Activated T-cell treated with anti-CD3 and anti-CD28 coated beads, Interleukin-2, amount 50 U/mL, for 72 hours (primary cell): ENCODE measurements around the gene GHRL. TPM values are rescaled to one million over a fixed set of nuclear protein-coding genes. Genes with fewer than 3 reads are reported as not detected.

Experiments
- ATAC-seq, 2 donors: fragments of 150-1000 bp; cut with Tn5 transposase; replicated peaks in 1 of 2; 2 replicates each; pipeline ENCODE4 v1.10.0; 2021; ENCODE audit warnings: moderate library complexity in 2 of 2, mild to moderate bottlenecking in 1 of 2
- DNase-seq, 2 donors: peaks; one replicate each; pipeline ENCODE4 v3.0.0; 2021 to 2022; ENCODE audit warnings: mixed read lengths in 1 of 2
- H3K27ac Mint-ChIP-seq: one replicate; pipeline ENCODE4 v1.8.0; 2022; ENCODE audit warnings: mild to moderate bottlenecking, moderate library complexity, mixed read lengths
- H3K27me3 Mint-ChIP-seq: one replicate; pipeline ENCODE4 v1.8.0; 2022; ENCODE audit warnings: low read depth, mixed read lengths
- H3K36me3 Mint-ChIP-seq, 2 donors: one replicate each; pipeline ENCODE4 v1.8.0; 2022; ENCODE audit warnings: mixed read lengths in 2 of 2, mild to moderate bottlenecking in 1 of 2; ENCODE audit not compliant: insufficient read depth in 2 of 2
- H3K4me1 Mint-ChIP-seq: one replicate; pipeline ENCODE4 v1.8.0; 2022; ENCODE audit warnings: low read depth, mixed read lengths
- H3K4me3 Mint-ChIP-seq, 2 donors: one replicate each; pipeline ENCODE4 v1.8.0; 2022; ENCODE audit warnings: mild to moderate bottlenecking in 2 of 2, mixed read lengths in 2 of 2, moderate library complexity in 2 of 2
- H3K9me3 Mint-ChIP-seq, 2 donors: one replicate each; pipeline ENCODE4 v1.8.0; 2022; ENCODE audit warnings: mixed read lengths in 2 of 2
- total RNA-seq, 2 donors: library from RNA; stranded (reverse); gene quantifications; one replicate each; pipeline ENCODE4 v1.2.3, GENCODE V29; 2022

Gene GHRL
- total RNA-seq, 2 donors from 2014 or later: 0.43 to 1.3 TPM

DNA sequence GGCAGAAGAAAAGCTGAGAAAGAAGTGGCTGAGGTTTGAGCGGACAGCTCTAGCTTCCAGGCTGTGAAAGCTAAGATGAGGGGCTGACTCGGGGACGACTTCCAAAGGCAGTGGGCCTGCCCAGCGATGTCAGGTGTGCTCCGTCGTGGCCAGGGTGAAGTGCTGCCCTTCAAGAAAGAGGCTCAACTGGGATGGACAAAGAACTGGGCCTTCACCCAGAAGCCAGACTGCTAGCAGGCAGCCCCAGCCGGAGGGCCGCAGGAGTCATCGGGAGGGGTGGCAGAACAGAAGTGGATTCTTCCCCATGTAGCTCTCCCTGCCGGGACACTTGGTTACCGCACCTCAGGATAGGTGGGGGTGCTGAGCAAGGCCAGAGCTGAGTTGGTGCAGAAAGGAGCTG, 41.3 kb upstream of the GHRL start:
- H3K9me3 Mint-ChIP-seq: no peaks in the 10 kb centered on the region
- no peaks in the 10 kb centered on the region for H3K36me3 Mint-ChIP-seq
- ATAC-seq (no peak), DNase-seq (no peak)
- H3K27ac Mint-ChIP-seq: no peak overlapping the region
- H3K27me3 Mint-ChIP-seq: peaks cover 20% of the 10 kb centered on the region
- no peak overlapping the region for H3K4me3 Mint-ChIP-seq
- no peaks in the 10 kb centered on the region for H3K4me1 Mint-ChIP-seq

DNA sequence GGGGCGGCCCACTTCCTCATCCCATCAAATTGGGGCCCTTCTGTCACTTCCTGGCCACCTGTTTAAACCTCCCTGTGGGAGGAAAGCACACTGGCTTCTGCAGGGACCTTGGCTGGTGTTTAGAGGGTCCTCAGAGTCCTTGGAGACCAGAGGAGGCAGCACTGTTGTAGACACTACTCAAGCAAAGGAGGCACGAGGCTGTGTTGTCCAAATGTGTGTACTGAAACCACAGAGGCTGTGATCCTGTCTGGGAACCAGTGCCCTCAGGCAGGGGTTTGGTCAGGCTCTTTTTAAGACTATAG, 40.6 kb upstream of the GHRL start:
- Mint-ChIP-seq H3K4me1 (no peaks in the 10 kb centered on the region), H3K27me3 (peaks cover 28% of the 10 kb centered on the region), H3K27ac (no peak overlapping the region), H3K36me3 (no peaks in the 10 kb centered on the region), H3K4me3 (no peak overlapping the region), H3K9me3 (no peaks in the 10 kb centered on the region)
- ATAC-seq (no peak), DNase-seq (no peak)

DNA sequence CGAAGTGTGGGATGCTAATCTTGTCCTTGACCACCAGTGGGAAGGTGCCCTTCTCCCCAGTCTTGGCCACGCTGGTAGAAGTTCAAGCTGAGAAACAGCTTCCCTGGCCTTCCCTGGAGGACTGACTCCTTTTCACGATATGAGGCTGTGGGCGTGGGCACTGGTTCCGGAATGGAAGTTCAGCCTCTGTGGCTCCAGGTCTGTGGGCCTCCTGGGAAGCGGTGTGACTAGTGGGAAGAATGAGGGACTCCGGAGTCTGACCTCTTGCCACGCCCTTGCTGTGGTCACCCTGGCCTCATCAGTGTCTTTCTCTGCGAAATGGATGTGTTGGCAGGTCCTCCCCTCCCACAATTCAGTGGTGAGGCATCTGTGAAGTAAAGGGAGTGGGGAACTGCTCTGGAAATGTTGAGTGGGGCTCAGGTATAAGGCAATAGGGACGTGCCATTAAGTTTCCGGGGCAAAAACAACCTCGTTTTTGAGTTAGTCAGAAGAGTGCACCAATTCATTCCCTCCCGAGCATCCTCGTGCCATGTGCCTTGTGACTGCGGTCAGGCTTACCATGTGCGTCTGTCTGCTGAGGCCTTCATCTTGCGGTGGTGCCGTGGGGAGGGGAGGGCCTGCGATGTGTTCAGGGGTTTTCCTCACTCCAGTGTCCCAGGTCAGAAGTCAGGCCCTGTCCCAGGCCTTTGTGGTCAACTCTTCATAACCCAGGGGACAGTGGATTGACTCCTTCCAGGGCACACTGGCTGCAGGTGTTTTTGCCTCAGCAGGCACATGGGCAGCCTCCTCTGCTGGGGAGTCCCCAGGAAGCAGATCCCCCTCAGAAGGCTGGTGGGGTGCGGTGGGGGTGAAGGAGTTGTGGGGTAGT, 40.0 kb upstream of the GHRL start:
- Mint-ChIP-seq H3K4me3 (no peak overlapping the region), H3K27ac (no peak overlapping the region), H3K4me1 (no peaks in the 10 kb centered on the region), H3K27me3 (peaks cover 34% of the 10 kb centered on the region), H3K9me3 (no peaks in the 10 kb centered on the region), H3K36me3 (no peaks in the 10 kb centered on the region)
- no peak for ATAC-seq
- no peak for DNase-seq

DNA sequence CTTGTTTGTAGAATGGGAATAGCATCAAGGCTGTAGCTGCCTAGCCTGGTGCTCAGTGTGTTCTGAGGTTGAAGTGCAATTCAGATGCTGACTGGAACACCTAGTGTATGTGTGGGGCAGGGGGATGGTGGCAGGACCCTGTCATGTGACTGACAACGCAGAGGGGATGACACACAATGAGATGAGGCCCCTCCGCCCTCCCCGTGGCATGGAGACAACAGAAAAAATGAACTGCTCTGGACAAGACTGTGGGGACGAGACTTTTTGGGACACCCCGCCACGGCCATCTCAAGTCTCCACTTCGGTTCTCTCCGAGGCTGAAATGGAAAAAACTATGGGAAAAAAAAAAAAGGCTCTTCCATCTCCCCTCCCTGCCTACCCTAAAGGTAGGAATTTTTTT, 38.6 kb upstream of the GHRL start:
- Mint-ChIP-seq H3K27me3 (peaks cover 45% of the 10 kb centered on the region), H3K27ac (no peak overlapping the region), H3K9me3 (no peaks in the 10 kb centered on the region), H3K4me3 (no peak overlapping the region), H3K36me3 (no peaks in the 10 kb centered on the region), H3K4me1 (no peaks in the 10 kb centered on the region)
- ATAC-seq (no peak), DNase-seq (no peak)

DNA sequence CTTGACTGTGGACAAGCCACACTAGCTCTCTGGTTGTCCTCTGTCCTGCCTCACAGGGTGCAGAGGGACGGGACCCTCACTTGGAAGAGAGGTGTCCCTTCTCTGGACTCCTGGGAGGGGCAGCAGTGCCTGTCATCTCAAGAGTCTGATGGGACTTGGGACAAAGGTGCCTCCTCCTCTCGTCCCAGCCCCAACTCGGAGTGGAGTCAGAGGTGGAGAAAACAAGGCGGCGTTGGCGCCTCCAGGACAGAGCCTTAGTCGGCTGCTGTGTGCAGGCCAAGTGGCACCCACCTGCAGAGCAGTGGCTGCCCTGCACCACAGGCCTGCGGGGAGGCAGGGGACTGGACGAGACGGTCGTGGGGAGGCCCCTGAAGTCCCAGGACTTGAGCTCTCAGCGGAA, 37.6 kb upstream of the GHRL start:
- Mint-ChIP-seq H3K9me3 (no peaks in the 10 kb centered on the region), H3K36me3 (no peaks in the 10 kb centered on the region), H3K4me3 (no peak overlapping the region), H3K27me3 (peaks cover 55% of the 10 kb centered on the region), H3K27ac (no peak overlapping the region), H3K4me1 (no peaks in the 10 kb centered on the region)
- ATAC-seq (no peak), DNase-seq (no peak)

DNA sequence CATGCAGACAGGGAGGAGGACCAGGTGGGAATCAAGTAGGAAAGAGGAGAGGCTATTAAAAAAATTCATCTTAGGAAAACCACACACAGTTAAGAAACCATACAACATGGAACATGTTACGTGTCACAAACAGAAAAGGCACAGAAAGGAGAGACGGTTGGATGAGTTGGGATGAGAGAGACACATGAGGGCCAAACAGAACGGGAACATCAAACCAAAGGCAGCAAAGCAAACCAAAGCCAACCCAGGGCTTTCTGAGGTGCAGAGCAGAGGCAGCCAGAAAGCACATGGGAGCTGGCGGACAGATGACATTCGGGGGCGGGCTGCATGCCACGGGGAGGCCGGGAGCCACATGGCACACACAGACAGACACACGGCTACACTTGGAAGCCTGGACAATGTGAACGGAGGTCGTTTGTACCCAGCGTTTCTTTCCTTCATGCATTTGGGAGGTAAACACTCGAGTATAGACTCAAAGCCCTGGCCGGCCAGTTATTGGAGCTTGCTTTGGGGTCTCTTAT, 36.8 kb upstream of the GHRL start:
- ATAC-seq: no peak
- no peaks in the 10 kb centered on the region for H3K4me1 Mint-ChIP-seq
- no peaks in the 10 kb centered on the region for H3K9me3 Mint-ChIP-seq
- no peak overlapping the region for H3K4me3 Mint-ChIP-seq
- DNase-seq: no peak
- H3K36me3 Mint-ChIP-seq: no peaks in the 10 kb centered on the region
- no peak overlapping the region for H3K27ac Mint-ChIP-seq
- peaks cover 60% of the 10 kb centered on the region for H3K27me3 Mint-ChIP-seq

DNA sequence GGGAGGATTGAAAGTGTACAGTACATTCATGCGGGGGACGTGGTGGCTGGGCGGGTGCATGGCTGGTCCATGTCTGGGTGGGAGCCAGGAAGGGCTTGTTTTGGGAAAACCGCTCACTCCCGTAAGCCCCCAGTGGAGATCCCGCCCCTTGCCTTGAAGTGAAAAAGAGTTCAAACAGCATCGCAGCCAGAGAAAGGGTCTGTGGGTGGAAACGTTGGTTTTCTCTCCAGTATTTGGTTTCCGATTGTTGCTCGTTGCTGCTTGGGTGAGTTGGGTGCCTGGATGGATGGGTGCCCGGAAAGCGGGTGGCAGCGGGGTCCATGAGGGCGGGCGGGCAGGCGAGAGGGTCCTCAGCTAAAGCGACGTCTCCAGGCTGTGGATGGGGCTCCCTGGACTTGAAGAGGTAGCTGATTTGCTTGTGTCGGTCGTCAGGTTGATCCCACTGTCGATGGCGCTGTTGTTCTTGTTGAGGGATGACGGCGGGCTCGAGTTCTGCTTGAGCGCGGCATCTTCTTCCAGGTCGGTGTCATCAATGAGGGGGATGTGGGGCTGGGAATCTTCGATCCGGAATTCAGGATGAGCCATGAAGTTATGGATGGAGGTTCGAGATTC, 35.8 kb upstream of the GHRL start:
- Mint-ChIP-seq H3K27ac (no peak overlapping the region), H3K4me3 (no peak overlapping the region), H3K27me3 (peaks cover 57% of the 10 kb centered on the region), H3K4me1 (no peaks in the 10 kb centered on the region), H3K36me3 (no peaks in the 10 kb centered on the region), H3K9me3 (no peaks in the 10 kb centered on the region)
- DNase-seq (no peak), ATAC-seq (no peak)

DNA sequence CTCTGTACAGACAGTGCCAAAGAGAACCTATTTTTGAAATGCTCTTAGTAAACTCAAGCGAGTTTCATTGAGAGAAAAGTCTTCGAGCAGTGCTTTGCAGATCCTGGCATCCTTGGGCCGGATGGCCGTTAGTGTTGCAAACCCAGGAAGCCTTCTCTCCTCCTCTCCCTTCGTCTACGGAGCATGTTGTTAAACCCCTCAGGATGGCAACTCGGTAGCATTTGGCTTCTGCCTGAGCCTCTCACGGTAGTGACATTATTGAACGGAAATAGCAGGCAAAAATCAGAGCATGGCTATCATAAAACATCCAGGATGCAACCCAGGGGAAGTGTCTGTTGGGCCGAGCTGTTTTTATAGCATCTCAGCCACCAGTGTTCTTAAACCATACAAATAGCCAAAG, 34.8 kb upstream of the GHRL start:
- Mint-ChIP-seq H3K36me3 (no peaks in the 10 kb centered on the region), H3K4me3 (no peak overlapping the region), H3K4me1 (no peaks in the 10 kb centered on the region), H3K27me3 (peaks cover 53% of the 10 kb centered on the region), H3K9me3 (no peaks in the 10 kb centered on the region), H3K27ac (no peak overlapping the region)
- no peak for ATAC-seq
- no peak for DNase-seq

DNA sequence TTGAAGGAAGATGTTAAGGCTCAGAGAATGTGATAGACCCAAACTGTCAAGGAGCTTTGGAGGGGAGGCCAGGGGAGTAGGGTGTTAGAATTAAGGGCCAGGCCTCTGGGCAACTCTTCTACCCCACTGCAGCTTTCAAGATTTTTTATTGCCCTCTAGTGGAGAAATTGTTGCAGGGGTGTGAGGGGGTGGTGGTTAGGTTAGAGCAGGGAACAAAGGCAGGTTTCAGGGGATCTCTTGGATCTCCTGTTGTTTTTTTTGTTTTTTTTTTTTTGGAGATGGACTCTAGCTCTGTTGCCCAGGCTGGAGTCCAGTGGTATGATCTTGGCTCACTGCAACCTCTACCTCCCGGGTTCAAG, 29.6 kb upstream of the GHRL start:
- Mint-ChIP-seq H3K4me3 (no peak overlapping the region), H3K27me3 (peaks cover 23% of the 10 kb centered on the region), H3K27ac (no peak overlapping the region), H3K4me1 (peaks cover 35% of the 10 kb centered on the region), H3K36me3 (peaks cover 0 to 4% of the 10 kb centered on the region in 2 donors), H3K9me3 (no peaks in the 10 kb centered on the region)
- ATAC-seq: no peak
- DNase-seq: peak; percentile 10 to 19

DNA sequence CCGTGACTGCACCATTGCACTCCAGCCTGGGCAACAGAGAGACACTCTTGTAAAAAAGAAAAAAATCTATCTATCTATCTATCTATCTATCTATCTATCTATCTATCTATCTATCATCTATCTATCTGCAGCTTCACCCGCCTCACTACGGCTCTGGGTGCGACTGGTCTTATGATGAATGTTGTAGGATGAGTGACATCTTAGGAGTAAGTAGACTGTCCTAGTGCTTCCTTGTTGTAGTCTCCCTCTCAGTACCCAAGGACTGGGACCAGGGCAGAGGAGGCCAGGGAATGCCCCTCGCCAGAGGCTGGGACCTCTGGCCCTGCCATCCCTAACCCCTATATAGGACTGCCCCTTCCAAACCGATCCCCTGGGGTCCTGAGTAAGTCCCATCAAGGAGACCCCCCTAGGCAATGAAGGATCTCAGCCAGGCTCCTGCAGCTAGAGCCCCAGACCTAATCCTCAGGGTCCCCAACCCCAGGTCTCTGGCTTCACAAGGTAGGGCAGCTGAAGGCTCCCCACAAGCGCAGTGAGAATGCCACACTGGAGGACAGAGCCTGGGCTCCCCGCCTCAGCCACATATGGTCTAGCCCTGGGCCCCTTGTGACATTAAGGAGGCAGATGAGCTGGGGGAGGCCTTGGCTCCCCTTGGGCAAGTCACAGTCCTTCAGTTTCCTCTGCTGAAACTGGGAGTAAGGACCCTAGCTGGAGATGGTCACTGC, 29.0 kb upstream of the GHRL start:
- Mint-ChIP-seq H3K27me3 (peaks cover 20% of the 10 kb centered on the region), H3K36me3 (peaks cover 0 to 4% of the 10 kb centered on the region in 2 donors), H3K9me3 (no peaks in the 10 kb centered on the region), H3K27ac (no peak overlapping the region), H3K4me1 (peaks cover 36% of the 10 kb centered on the region), H3K4me3 (peak overlapping the region; percentile 62 to 69)
- ATAC-seq: no peak
- DNase-seq: no peak

DNA sequence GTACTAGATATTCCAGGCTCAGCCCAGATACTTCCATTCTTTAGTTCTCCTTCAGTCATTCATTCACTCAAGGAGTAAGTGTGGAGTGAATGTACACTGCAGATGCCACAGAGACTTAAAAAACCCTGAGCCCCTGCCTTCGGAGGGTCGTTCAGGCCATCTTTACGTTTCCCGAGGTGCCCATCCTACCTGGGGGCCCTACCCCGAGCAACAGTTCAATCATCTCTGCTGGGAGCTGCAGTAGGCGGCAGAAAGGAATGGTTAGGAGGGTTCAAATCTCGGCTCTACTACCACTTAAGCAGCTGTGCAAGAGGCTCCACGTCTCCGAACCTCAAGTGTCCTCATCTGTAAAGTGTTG, 27.6 kb upstream of the GHRL start:
- Mint-ChIP-seq H3K4me1 (peaks cover 36% of the 10 kb centered on the region), H3K9me3 (no peaks in the 10 kb centered on the region), H3K36me3 (peaks cover 0 to 4% of the 10 kb centered on the region in 2 donors), H3K4me3 (peak overlapping the region; percentile 92 to 94), H3K27ac (peak overlapping the region; percentile 94), H3K27me3 (peaks cover 5% of the 10 kb centered on the region)
- DNase-seq (no peak), ATAC-seq (no peak)

DNA sequence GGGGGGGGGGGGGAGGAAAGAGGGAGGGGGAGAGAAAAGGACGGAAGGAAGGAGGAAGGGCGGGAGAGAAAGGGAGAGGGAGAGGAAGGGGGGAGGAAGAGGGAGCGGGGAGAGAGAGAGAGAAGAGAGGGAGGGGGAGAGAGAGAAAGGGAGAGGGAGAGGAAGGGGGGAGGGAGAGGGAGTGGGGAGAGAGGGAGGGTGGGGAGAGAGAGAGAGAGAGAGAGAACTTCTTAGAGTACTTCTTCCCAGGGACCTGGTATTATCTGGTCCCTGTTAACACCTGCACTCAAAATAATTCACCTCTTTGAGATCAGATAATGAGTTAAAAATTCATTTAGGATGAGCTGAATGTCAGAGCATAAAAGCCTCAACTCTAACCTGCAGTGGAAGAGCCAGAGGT, 27.1 kb upstream of the GHRL start:
- Mint-ChIP-seq H3K4me3 (peak overlapping the region; percentile 92 to 94), H3K36me3 (peaks cover 1 to 4% of the 10 kb centered on the region in 2 donors), H3K9me3 (no peaks in the 10 kb centered on the region), H3K4me1 (peaks cover 36% of the 10 kb centered on the region), H3K27ac (peak overlapping the region; percentile 94), H3K27me3 (no peaks in the 10 kb centered on the region)
- ATAC-seq: no peak
- no peak for DNase-seq

DNA sequence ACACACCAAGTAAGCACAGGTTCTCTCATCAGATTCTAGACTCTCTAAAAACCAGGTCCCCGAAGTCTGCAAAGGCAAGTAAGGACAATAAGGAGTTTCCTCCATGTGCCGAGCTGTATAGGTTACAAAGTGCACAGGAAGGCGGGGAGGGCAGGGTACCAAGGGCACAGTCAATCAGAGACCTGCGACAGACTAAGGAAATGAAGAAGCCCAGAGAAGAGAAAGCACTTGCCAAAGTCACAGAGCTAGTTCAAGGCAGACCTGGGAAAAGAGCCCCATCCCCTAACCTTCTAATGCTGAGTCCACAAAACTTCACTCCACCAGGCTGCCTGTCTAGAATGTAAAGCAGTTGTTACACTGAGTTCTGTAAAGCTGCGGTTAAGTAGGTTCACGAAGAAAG, 26.5 kb upstream of the GHRL start:
- Mint-ChIP-seq H3K4me3 (peak overlapping the region; percentile 92 to 94), H3K27me3 (no peaks in the 10 kb centered on the region), H3K9me3 (no peaks in the 10 kb centered on the region), H3K36me3 (peaks cover 1 to 6% of the 10 kb centered on the region in 2 donors), H3K27ac (peak overlapping the region; percentile 94), H3K4me1 (peaks cover 36% of the 10 kb centered on the region)
- DNase-seq (no peak), ATAC-seq (no peak)
